ENCODE results near the gene RNF213.

- TF ChIP-seq ZNF426 (tag by site-specific recombination; IDR thresholded peaks at IDR 0.05), result no peak
- no peak for TF ChIP-seq YY2 (tag by site-specific recombination; IDR thresholded peaks at IDR 0.05)
- no peak for TF ChIP-seq CTCF (tag by site-specific recombination; IDR thresholded peaks at IDR 0.05)
- no peak for TF ChIP-seq ZNF704 (tag by site-specific recombination; IDR thresholded peaks at IDR 0.05)
- no peak for TF ChIP-seq ZBTB1 (tag by site-specific recombination; IDR thresholded peaks at IDR 0.05)
- no peak for TF ChIP-seq ZFHX2 (tag by site-specific recombination; conservative IDR thresholded peaks at IDR 0.05)
- TF ChIP-seq ZNF341 (tag by site-specific recombination; IDR thresholded peaks at IDR 0.05; ENCODE audit: low read depth), result no peak
These were observed 69.6 kb downstream of the RNF213 start for GRCh38 chr17:80330276-80330675.

All from HEK293 (cell line).